Measurements from ENCODE around the gene CHD9.

- TF ChIP-seq POLR2AphosphoS5 (IDR thresholded peaks at IDR 0.05) (no peak), POLR2A (IDR thresholded peaks at IDR 0.05) (no peak), EP300 (IDR thresholded peaks at IDR 0.05) (no peak)
- TF ChIP-seq, protein P1, sequence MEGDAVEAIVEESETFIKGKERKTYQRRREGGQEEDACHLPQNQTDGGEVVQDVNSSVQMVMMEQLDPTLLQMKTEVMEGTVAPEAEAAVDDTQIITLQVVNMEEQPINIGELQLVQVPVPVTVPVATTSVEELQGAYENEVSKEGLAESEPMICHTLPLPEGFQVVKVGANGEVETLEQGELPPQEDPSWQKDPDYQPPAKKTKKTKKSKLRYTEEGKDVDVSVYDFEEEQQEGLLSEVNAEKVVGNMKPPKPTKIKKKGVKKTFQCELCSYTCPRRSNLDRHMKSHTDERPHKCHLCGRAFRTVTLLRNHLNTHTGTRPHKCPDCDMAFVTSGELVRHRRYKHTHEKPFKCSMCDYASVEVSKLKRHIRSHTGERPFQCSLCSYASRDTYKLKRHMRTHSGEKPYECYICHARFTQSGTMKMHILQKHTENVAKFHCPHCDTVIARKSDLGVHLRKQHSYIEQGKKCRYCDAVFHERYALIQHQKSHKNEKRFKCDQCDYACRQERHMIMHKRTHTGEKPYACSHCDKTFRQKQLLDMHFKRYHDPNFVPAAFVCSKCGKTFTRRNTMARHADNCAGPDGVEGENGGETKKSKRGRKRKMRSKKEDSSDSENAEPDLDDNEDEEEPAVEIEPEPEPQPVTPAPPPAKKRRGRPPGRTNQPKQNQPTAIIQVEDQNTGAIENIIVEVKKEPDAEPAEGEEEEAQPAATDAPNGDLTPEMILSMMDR (IDR thresholded peaks at IDR 0.05): no peak
These were observed 49.0 kb downstream of the CHD9 start for GRCh38 chr16:53103811-53104210.

Data from sigmoid colon (tissue), 4 donors.